AG10803 (cell line): Measurements from ENCODE around the gene B3GALT5.
"Not testable (repeated sequence)": the region's sequence is repeated elsewhere in the genome, so short reads cannot be mapped to it uniquely, and the experiment has no call there.

ENCODE experiments used
- DNase-seq: peaks from one replicate; pipeline ENCODE4 v3.0.0; 2010; ENCODE audit warnings: low read depth
- H3K4me3 ChIP-seq: 2 replicates; pipeline ENCODE4 v1.5.1; 2011; ENCODE audit warnings: mild to moderate bottlenecking, low read length, control low read depth
- CTCF ChIP-seq: conservative IDR thresholded peaks from 2 replicates; pipeline ENCODE4 v1.5.1; 2011; ENCODE audit warnings: mild to moderate bottlenecking, low read length, control low read depth, inconsistent platforms

B3GALT5 gene

DNA sequence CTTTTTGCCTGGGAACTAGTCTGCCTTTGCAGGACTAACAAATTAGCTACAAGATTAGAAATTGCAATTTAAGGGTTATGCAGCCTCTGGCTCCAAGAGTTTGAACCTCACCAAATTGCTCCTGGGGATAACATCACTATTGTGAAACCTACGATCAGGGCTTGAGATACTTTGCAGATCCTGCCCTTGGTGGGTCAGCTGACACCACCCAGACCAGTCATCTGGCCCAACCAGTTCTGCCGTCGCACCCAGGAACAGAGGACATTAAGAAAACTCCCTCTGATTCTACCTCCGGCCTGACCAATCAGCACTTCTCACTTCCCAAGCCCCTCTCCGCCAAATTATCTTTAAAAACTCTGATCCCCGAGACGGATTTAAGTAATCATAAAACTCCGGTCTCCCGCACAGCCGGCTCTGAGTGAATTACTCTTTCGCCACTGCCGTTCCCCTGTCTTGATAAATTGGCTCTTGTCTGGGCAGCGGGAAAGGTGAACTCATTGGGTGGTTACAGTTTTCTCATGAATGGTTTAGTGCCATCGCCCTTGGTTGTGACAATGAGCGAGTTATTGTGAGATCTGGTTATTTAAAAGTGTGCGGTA, 32.9 kb upstream of the B3GALT5 start:
- no peak for TF ChIP-seq CTCF
- H3K4me3 ChIP-seq = no peak overlapping the region
- DNase-seq = no peak

GRCh38 chr21:39580744-39581143, 32.0 kb upstream of the B3GALT5 start:
- no peak overlapping the region for H3K4me3 ChIP-seq
- no peak for TF ChIP-seq CTCF
- no peak for DNase-seq

DNA sequence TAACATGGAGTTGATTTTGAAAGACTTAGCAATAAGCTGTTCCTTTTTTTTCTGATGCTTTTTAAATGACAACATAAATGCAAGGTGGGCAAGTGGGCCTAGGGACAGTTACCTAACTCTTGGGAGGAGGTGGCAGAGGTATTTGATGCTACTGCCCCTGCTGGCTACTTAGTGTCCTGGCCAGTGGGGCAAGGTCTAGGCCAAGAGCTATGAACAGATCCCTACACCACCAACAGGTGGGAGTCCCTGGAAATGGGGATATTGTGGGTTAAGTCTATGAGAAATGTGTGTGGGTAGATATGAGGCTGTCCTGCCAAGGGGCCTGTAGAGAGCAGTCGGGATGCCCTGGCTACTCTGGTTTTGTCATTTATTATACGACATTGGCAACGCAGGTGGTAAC, 31.3 kb upstream of the B3GALT5 start:
- no peak overlapping the region for H3K4me3 ChIP-seq
- DNase-seq = no peak
- TF ChIP-seq CTCF = no peak

- no peak for DNase-seq
- no peak for TF ChIP-seq CTCF
- H3K4me3 ChIP-seq = no peak overlapping the region
Observed at GRCh38 chr21:39582749-39583148, 30.0 kb upstream of the B3GALT5 start.

DNA sequence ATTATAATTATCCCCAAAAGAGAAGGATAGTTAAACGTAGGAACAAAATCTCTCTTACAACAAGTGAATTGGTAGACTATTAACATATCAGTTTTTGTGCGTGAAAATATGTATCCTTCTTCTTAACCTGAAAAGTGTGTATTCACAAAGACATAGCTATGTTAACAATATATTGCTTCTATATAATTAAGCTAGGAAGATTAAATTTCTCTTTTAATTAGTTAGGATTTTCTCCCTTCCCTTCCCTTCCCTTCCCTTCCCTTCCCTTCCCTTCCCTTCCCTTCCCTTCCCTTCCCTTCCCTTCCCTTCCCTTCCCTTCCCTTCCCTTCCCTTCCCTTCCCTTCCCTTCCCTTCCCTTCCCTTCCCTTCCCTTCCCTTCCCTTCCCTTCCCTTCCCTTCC, 29.2 kb upstream of the B3GALT5 start:
- DNase-seq, H3K4me3 ChIP-seq: not testable (repeated sequence)

- DNase-seq = no peak
- no peak for TF ChIP-seq CTCF
- no peak overlapping the region for H3K4me3 ChIP-seq
Observed at GRCh38 chr21:39587376-39587775, 25.4 kb upstream of the B3GALT5 start.

DNA sequence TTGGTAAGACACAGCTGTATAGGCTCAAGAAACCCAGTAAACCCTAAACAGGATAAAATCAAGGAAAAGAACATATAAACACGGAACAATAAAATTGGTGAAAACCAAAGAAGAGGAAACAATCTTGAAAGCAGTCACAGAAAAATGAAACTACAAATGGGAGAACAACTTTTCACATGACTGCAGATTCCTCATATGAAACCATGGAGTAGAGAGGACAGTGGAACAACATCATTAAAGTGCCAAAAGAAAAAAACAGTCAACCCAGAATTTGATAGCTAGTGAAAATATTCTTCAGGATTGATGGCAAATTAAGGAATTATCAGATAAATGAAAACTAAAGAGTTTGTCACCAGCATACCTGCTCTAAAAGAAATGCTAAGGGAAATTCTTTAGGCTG, 23.9 kb upstream of the B3GALT5 start:
- H3K4me3 ChIP-seq = no peak overlapping the region
- DNase-seq = no peak
- no peak for TF ChIP-seq CTCF

- no peak for DNase-seq
- no peak for TF ChIP-seq CTCF
- H3K4me3 ChIP-seq = no peak overlapping the region
Observed at GRCh38 chr21:39593522-39593921, 19.2 kb upstream of the B3GALT5 start.
